DMS 273 (cell line): Measurements from ENCODE around the gene ABCA6.
A peak's percentile ranks its signal among the peaks of the same experiment; 100 is the strongest.

Source experiments
- DNase-seq: peaks from one replicate; lab custom pipeline; 2025; ENCODE audit not compliant: unreplicated experiment; lab: John Stamatoyannopoulos, UW

The ABCA6 gene

GRCh38 chr17:69142175-69142802 lies 594 bp upstream of the ABCA6 start:
- no peak for DNase-seq

- no peak for DNase-seq
These were observed 7.6 kb downstream of the ABCA6 start for GRCh38 chr17:69134112-69134511.

GRCh38 chr17:69130627-69131296 lies 10.9 kb downstream of the ABCA6 start:
- no peak for DNase-seq

DNA sequence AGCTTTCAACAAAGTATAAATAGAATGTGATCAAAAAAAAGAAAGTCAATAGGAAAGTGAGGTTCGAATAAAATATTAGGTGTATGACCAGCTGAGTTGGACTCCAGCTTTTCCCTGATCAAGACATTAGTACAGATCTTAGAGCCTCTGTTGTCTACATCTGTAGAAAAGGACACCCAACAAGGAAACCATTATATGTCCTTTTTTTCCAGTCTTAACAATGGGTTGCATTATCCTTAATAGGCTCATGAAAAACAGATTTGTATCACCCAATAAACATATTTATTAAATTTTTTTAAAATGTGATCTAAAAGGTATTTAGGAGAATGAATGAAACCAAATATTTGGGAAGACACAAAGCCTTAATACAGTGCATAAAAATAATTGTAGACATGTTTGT lies 18.1 kb downstream of the ABCA6 start:
- DNase-seq = no peak

- DNase-seq = no peak
These were observed 19.6 kb downstream of the ABCA6 start for GRCh38 chr17:69122065-69122464.

- no peak for DNase-seq
These were observed 23.6 kb downstream of the ABCA6 start for GRCh38 chr17:69117855-69118784.

DNA sequence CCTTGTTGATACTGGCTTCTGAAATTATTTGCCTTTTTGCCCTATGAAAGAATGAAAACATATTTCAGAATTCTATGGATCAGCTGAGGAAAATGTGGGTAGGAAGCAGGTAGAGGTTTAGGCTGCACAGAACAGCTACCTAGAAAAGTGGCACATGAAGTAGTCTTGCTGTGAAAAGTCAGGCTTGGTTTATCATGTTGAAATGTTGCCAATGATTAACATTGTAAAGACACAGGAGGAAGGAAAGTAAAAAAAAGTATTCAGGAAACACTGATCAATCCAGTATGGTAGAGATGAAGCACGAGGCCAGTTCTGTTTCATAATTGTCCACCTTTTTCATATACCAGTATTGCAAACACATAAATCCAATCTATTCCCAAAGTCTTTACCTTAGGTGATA lies 29.9 kb downstream of the ABCA6 start:
- DNase-seq = no peak

DNA sequence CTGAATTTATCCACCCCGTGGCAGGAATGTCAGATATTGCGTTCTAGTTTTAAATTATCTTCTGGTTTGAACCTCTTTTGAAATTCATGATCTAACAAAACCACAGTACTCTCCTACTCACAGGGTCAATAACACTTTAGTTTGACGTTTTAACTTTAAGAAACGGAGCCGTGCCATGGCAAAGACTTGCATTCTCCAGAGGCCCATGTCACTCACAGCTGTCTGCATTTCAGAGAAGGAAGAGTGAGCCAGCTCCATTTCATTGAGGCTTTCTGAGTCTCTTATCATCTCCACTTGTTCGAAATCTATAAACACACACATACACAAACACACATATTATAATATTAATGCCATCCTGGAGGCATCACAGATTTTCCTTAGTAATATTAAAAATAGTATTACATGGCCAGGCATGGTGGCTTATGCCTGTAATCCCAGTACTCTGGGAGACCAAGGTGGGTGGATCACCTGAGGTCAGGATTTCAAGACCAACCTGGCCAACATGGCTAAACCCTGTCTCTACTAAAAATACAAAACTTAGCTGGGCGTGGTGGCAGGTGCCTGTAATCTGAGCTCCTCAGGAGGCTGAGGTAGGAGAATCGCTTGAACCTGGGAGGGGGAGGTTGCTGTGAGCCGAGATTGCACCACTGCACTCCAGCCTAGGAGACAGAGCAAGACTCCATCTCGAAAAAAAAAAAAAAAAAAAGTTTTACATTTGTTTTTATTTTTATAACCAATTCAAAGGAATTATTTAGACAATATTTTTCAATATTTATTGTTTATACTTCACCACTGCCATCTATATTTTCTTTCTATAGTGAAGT lies 35.6 kb downstream of the ABCA6 start:
- DNase-seq = no peak

GRCh38 chr17:69103557-69104233 lies 38.0 kb downstream of the ABCA6 start:
- no peak for DNase-seq

- DNase-seq = no peak
These were observed 43.1 kb downstream of the ABCA6 start for GRCh38 chr17:69098625-69099024.

GRCh38 chr17:69096541-69096940 lies 45.2 kb downstream of the ABCA6 start:
- DNase-seq = no peak

GRCh38 chr17:69093995-69094394 lies 47.7 kb downstream of the ABCA6 start:
- no peak for DNase-seq

- DNase-seq = no peak
These were observed 48.4 kb downstream of the ABCA6 start for GRCh38 chr17:69093279-69093789.

DNA sequence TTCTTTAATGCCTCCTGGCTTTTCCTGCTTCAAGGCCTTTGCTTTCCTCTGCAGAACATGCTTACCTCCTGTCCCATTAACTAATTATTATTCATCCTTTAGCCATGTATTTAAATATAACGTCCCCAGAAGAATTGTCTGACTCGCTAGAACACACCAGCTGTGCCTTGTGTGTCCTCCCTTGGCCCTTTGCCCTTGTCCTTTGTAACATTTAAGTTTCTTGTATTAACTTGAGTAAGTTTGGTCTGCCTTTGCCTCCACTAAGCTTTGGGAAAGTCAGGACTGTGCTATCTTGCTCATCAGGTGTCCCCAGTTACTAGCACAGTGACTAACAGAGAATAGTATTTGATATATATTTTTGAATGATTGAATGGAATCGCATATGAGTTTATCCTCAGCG lies 51.3 kb downstream of the ABCA6 start:
- DNase-seq = no peak

DNA sequence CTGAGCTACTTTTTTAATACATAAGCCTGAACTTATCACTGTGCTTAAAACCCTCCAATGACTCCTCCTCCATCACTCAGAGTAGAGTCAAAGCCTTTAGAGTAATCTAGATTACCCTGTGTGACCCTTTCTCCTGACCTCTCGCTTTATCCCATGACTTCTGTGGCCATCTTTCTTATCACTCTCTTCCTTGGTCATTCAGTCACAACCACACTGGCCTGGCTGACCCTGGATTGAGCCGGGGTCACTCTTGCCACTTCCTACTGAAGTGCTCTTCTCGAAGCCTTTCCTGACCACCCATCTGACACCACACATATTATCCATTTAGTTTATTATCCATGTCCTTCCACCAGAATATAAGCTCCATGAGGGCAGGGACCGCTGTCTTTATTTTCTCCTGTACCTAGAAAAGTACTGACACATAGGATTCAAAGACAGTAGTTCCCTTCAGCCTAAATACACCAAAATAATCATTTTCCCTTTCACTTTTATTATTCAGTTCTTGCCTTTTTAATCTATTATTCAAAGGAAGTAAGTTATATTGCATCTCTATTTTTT lies 53.0 kb downstream of the ABCA6 start:
- DNase-seq = no peak

DNA sequence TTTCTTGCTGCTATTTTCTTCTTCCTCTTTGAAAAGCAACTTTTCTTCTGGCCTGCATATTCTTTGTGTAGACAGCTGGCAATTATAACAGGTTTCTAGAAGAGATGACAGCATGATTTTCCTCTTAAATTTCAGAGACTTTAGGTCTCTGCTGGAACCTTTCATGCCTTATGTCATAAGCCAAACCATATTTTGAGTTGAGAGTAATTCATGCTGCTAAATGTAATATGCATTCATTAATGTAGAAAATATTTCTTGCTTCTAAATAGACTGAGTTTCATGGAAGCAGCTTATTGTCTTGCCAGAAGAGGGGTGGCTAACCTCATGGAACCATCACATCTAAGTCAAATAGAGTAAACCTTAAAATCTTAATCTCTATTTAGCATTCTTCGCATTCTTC lies 55.1 kb downstream of the ABCA6 start:
- DNase-seq = no peak

DNA sequence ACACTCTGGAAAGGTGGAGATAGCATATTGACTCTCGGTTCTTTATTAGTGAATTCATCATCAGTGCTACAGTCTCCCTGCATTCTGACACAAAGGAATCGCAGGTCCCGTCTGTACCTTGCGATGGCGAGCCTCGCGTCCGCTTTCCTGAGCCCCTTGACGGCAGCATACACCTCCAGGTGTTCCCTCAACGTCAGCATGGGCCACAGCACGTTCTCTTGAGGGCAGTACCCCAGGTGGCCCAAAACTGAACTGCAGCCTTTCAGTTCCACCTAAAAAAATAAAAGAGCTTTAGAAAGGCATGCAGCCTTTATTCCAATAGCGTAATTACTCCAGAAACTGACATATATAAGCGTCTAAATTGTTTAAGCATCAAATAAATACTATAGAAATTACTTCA lies 56.8 kb downstream of the ABCA6 start:
- peak; percentile 12 for DNase-seq

- DNase-seq = no peak
These were observed 59.0 kb downstream of the ABCA6 start for GRCh38 chr17:69082696-69083095.

GRCh38 chr17:69078864-69079263 lies 62.8 kb downstream of the ABCA6 start:
- DNase-seq = no peak

DNA sequence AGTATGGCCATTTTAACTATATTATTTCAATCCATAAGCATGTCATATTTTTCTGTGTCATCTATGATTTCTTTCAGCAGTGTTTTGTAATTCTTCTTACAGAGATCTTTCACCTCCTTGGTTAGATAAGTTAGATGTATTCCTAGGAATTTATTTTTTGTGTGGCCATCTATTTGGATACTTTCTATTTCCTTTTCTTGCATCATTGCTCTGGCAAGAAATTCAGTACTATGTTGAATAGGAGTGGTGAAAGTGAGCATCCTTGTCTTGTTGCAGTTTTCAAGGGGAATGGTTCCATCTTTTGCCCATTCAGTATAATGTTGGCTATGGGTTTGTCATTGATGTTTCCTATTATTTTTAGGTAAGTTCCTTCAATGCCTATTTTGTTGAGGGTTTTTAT lies 65.9 kb downstream of the ABCA6 start:
- no peak for DNase-seq
